Kasumi-1 (cell line): ENCODE measurements around the gene TOX2.

Experiments
- DNase-seq, 2 experiments: peaks; one replicate each; lab custom pipeline; 2025; lab: John Stamatoyannopoulos, UW

Gene TOX2

GRCh38 chr20:43977962-43978361 is 63.3 kb downstream of the TOX2 start:
- no peak for DNase-seq

- no peak for DNase-seq
These were observed 65.0 kb downstream of the TOX2 start for GRCh38 chr20:43979576-43980105.

- no peak for DNase-seq
These were observed 66.9 kb downstream of the TOX2 start for GRCh38 chr20:43981540-43981939.

GRCh38 chr20:43982016-43982415 is 67.4 kb downstream of the TOX2 start:
- DNase-seq, result no peak

- DNase-seq, result no peak
These were observed 68.2 kb downstream of the TOX2 start for GRCh38 chr20:43982886-43983285.

GRCh38 chr20:43983359-43983758 is 68.7 kb downstream of the TOX2 start:
- DNase-seq, result no peak

- no peak for DNase-seq
These were observed 69.3 kb downstream of the TOX2 start for GRCh38 chr20:43983904-43984361.

GRCh38 chr20:43984587-43984986 is 69.9 kb downstream of the TOX2 start:
- DNase-seq, result no peak

GRCh38 chr20:43985121-43985520 is 70.5 kb downstream of the TOX2 start:
- DNase-seq, result no peak

GRCh38 chr20:43985608-43986316 is 71.1 kb downstream of the TOX2 start:
- no peak for DNase-seq

- DNase-seq, result no peak
These were observed 72.4 kb downstream of the TOX2 start for GRCh38 chr20:43987018-43987417.

GRCh38 chr20:43987531-43987930 is 72.9 kb downstream of the TOX2 start:
- DNase-seq, result no peak

GRCh38 chr20:43988451-43988850 is 73.8 kb downstream of the TOX2 start:
- DNase-seq, result no peak

GRCh38 chr20:43988867-43989266 is 74.2 kb downstream of the TOX2 start:
- no peak for DNase-seq

- no peak for DNase-seq
These were observed 76.6 kb downstream of the TOX2 start for GRCh38 chr20:43991261-43991660.

- DNase-seq, result no peak
These were observed 77.3 kb downstream of the TOX2 start for GRCh38 chr20:43991982-43992381.

- DNase-seq, result no peak
These were observed 78.2 kb downstream of the TOX2 start for GRCh38 chr20:43992885-43993284.

GRCh38 chr20:43993560-43993959 is 78.9 kb downstream of the TOX2 start:
- no peak for DNase-seq

GRCh38 chr20:43994486-43995100 is 79.9 kb downstream of the TOX2 start:
- DNase-seq, result no peak

GRCh38 chr20:43995645-43996044 is 81.0 kb downstream of the TOX2 start:
- no peak for DNase-seq

- no peak for DNase-seq
These were observed 81.7 kb downstream of the TOX2 start for GRCh38 chr20:43996240-43996930.

- DNase-seq, result no peak
These were observed 85.2 kb downstream of the TOX2 start for GRCh38 chr20:43999848-44000247.
